Immature natural killer cell (primary cell): ENCODE data around the gene SLC50A1. TPM values are rescaled to one million over a fixed set of nuclear protein-coding genes. Genes with fewer than 3 reads are reported as not detected.
"Not testable (repeated sequence)": the region's sequence is repeated elsewhere in the genome, so short reads cannot be mapped to it uniquely, and the experiment has no call there.

ENCODE experiments used
- DNase-seq, 3 donors: peaks; one replicate each; pipeline ENCODE4 v3.0.0; 2022; ENCODE audit warnings: mixed read lengths in 1 of 3
- H3K27ac Mint-ChIP-seq, 6 donors: one replicate each; pipeline ENCODE4 v1.8.0; 2020; ENCODE audit warnings: mixed read lengths in 6 of 6, mild to moderate bottlenecking in 5 of 6, inconsistent platforms in 4 of 6, moderate library complexity in 3 of 6
- H3K27me3 Mint-ChIP-seq, 3 donors: one replicate each; pipeline ENCODE4 v1.8.0; 2020 to 2021; ENCODE audit warnings: low read depth in 3 of 3, mild to moderate bottlenecking in 3 of 3, mixed read lengths in 3 of 3, moderate library complexity in 3 of 3, inconsistent platforms in 1 of 3
- H3K36me3 Mint-ChIP-seq, 3 donors: one replicate each; pipeline ENCODE4 v1.8.0; 2020; ENCODE audit warnings: mixed read lengths in 3 of 3, inconsistent platforms in 2 of 3, mild to moderate bottlenecking in 2 of 3
- H3K4me1 Mint-ChIP-seq, 2 donors: one replicate each; pipeline ENCODE4 v1.8.0; 2020; ENCODE audit warnings: inconsistent platforms in 2 of 2, mild to moderate bottlenecking in 2 of 2, mixed read lengths in 2 of 2, moderate library complexity in 1 of 2
- H3K4me3 Mint-ChIP-seq, 5 donors: one replicate each; pipeline ENCODE4 v1.8.0; 2020; ENCODE audit warnings: mild to moderate bottlenecking in 5 of 5, mixed read lengths in 5 of 5, inconsistent platforms in 3 of 5, moderate library complexity in 3 of 5
- H3K9me3 Mint-ChIP-seq, 6 donors: one replicate each; pipeline ENCODE4 v1.8.0; 2020; ENCODE audit warnings: mild to moderate bottlenecking in 6 of 6, mixed read lengths in 6 of 6, inconsistent platforms in 4 of 6, moderate library complexity in 3 of 6
- polyA plus RNA-seq, 3 donors: library from polyadenylated mRNA; unstranded; fragments of 300-500 nt; fragmentation: Illumina TruSeq; gene quantifications; one replicate each; pipeline ENCODE4 v1.2.3, GENCODE V29; 2021

Gene SLC50A1
- polyA plus RNA-seq, 3 donors from 2014 or later = 59.5 to 120 (median 93.0) TPM

GRCh38 chr1:155133799-155134281, 1.8 kb upstream of the SLC50A1 start:
- H3K4me1 Mint-ChIP-seq = peaks cover 45 to 47% of the 10 kb centered on the region in 2 donors
- peaks cover 6 to 19% (median 12%) of the 10 kb centered on the region in 3 donors for H3K27me3 Mint-ChIP-seq
- H3K36me3 Mint-ChIP-seq = peaks cover 0 to 3% (median 3%) of the 10 kb centered on the region in 3 donors
- H3K27ac Mint-ChIP-seq = peak overlapping the region in 2 of 6 donors; percentile 57 to 63
- peak overlapping the region in 4 of 5 donors; percentile 10 to 99 (median 45) for H3K4me3 Mint-ChIP-seq
- no peak for DNase-seq
- no peaks in the 10 kb centered on the region for H3K9me3 Mint-ChIP-seq

DNA sequence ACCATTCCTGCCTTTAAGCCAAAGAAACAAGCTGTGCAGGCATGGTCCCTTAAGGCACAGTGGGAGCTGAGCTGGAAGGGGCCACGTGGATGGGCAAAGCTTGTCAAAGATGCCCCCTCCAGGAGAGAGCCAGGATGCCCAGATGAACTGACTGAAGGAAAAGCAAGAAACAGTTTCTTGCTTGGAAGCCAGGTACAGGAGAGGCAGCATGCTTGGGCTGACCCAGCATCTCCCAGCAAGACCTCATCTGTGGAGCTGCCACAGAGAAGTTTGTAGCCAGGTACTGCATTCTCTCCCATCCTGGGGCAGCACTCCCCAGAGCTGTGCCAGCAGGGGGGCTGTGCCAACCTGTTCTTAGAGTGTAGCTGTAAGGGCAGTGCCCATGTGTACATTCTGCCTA, 1.3 kb upstream of the SLC50A1 start:
- no peak for DNase-seq
- peaks cover 6 to 18% (median 9%) of the 10 kb centered on the region in 3 donors for H3K27me3 Mint-ChIP-seq
- H3K36me3 Mint-ChIP-seq = peaks cover 0 to 3% (median 3%) of the 10 kb centered on the region in 3 donors
- H3K4me3 Mint-ChIP-seq = peak overlapping the region; percentile 95 to 99 (median 98)
- H3K27ac Mint-ChIP-seq = peak overlapping the region; percentile 96 to 99 (median 99)
- H3K4me1 Mint-ChIP-seq = peaks cover 43 to 45% of the 10 kb centered on the region in 2 donors
- H3K9me3 Mint-ChIP-seq = no peaks in the 10 kb centered on the region

DNA sequence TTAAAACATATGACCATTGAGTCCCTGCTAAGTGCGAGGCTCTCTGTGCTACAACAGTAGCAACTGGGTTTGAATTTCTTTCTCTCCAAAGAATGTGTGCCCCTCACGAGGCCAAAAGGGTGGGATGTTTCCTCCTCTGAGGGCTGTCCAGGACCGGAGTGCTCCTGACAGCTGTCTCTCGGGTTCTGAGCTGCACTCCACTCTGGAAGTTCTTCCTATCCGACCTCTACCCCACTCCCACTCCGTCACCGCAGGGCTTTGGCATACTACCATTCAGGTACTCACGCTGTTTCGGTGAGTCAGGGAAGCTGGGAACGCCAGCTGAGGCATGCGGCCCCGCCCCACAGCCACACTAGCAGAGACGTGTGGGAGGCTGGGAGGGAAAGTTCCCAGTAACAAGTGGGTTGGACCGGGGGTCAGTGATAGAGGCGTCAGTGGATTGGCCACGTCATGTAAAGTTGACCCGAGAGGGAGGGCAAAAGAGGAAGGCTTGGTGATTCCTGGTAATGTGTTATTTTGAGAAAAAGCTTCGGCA, 705 bp upstream of the SLC50A1 start:
- H3K27ac Mint-ChIP-seq = peak overlapping the region; percentile 96 to 99 (median 99)
- H3K4me1 Mint-ChIP-seq = peaks cover 45 to 50% of the 10 kb centered on the region in 2 donors
- no peaks in the 10 kb centered on the region for H3K9me3 Mint-ChIP-seq
- H3K36me3 Mint-ChIP-seq = peaks cover 0 to 3% (median 3%) of the 10 kb centered on the region in 3 donors
- H3K4me3 Mint-ChIP-seq = peak overlapping the region; percentile 95 to 99 (median 98)
- no peak for DNase-seq
- H3K27me3 Mint-ChIP-seq = peaks cover 6 to 18% (median 9%) of the 10 kb centered on the region in 3 donors

DNA sequence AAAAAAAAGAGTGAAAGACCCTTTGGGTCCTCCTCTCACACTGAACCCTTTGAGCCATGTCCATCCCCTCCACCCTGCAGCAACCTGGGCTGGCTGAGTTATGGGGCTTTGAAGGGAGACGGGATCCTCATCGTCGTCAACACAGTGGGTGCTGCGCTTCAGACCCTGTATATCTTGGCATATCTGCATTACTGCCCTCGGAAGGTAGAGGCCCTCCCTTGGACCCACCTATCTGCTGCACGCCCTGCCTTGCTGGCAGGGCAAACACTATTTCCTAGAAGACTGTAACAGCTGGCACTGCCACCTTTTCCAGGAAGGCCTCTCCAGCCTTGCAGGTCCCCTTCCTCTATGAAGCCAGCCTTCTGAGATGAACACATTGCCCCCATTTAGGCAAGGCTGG, 1.1 kb downstream of the SLC50A1 start:
- peak overlapping the region; percentile 96 to 99 (median 99) for H3K27ac Mint-ChIP-seq
- H3K36me3 Mint-ChIP-seq = peaks cover 0 to 3% (median 0%) of the 10 kb centered on the region in 3 donors
- H3K9me3 Mint-ChIP-seq = no peaks in the 10 kb centered on the region
- peaks cover 8 to 23% (median 9%) of the 10 kb centered on the region in 3 donors for H3K27me3 Mint-ChIP-seq
- H3K4me1 Mint-ChIP-seq = peaks cover 52 to 59% of the 10 kb centered on the region in 2 donors
- H3K4me3 Mint-ChIP-seq = peak overlapping the region; percentile 95 to 99 (median 98)
- DNase-seq = no peak

GRCh38 chr1:155137154-155137949, 1.7 kb downstream of the SLC50A1 start:
- DNase-seq = no peak
- Mint-ChIP-seq H3K36me3 (peaks cover 0 to 3% (median 0%) of the 10 kb centered on the region in 3 donors), H3K27me3 (peaks cover 8 to 23% (median 11%) of the 10 kb centered on the region in 3 donors), H3K4me1 (peaks cover 52 to 59% of the 10 kb centered on the region in 2 donors), H3K9me3 (no peaks in the 10 kb centered on the region), H3K4me3 (peak overlapping the region; percentile 95 to 99 (median 98)), H3K27ac (peak overlapping the region; percentile 96 to 99 (median 99))

DNA sequence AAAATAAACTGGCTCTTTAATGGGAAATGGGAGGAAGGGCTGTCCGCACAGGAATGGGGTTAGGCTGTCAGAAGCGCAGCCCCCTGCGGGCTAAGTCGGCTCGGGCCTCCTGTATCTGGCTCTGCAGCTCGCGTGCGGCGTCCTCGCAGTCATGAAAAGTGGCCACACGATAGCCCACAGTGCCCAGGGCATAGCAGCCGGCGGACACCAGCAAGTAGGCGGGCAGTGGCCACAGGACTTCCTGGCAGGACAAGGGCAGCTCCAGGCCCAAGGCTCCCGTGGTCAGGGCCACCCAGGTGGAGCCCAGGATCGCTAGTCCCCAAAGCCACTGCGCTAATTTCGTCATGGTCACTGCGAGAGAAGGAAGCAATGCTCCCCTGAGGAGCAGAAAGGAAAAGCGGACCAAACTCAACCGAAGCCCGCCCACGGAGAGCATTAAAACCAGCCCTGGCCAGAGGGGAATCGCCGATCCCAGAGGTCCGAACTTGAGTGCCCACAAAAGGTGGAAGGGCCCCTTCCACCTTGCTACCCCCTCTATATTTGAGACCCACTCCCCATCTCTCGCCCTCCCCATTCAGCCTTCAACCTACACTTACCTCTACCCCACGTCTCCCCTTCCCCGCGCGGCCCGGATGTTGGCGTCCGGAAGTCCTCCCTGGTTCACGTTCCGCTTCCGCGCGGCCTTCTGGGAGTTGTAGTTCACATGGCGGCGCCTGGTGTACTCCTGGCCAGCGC, 4.4 kb downstream of the SLC50A1 start, which contains the start of gene DPM3:
TSS of gene DPM3 (minus strand) at position 637 of the 735 bp plus-strand sequence. CDS start at position 346, 291 bp downstream.
- peak; percentile 77 to 79 (median 78) for DNase-seq
- Mint-ChIP-seq H3K36me3 (peaks cover 0 to 3% (median 0%) of the 10 kb centered on the region in 3 donors), H3K4me1 (peaks cover 47 to 54% of the 10 kb centered on the region in 2 donors), H3K27me3 (peaks cover 11 to 19% (median 18%) of the 10 kb centered on the region in 3 donors), H3K9me3 (no peaks in the 10 kb centered on the region), H3K4me3 (peak within 1 kb of the TSS; percentile 95 to 100 (median 99)), H3K27ac (peak within 1 kb of the TSS; percentile 92 to 99 (median 98))

- Mint-ChIP-seq H3K36me3 (peaks cover 0 to 3% (median 0%) of the 10 kb centered on the region in 3 donors), H3K4me1 (peaks cover 41 to 48% of the 10 kb centered on the region in 2 donors), H3K27me3 (peaks cover 11 to 15% (median 14%) of the 10 kb centered on the region in 3 donors), H3K9me3 (no peaks in the 10 kb centered on the region), H3K4me3 (peak overlapping the region; percentile 95 to 100 (median 99)), H3K27ac (peak overlapping the region; percentile 92 to 99 (median 98))
- no peak for DNase-seq
Observed at GRCh38 chr1:155140630-155140953, 4.9 kb downstream of the SLC50A1 start.

DNA sequence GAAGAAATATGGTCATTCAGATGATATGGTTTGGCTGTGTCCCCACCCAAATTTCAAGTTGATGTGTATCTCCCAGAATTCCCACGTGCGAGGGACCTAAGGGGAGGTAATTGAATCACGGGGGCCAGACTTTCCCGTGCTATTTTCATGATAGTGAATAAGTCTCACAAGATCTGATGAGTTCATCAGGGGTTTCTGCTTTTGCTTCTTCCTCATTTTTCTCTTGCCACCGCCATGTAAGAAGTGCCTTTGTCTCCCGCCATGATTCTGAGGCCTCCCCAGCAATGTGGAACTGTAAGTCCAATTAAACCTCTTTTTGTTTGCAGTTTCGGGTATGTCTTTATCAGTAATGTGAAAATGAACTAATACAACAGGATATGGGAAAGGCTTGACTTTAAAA, 6.1 kb downstream of the SLC50A1 start:
- H3K9me3 Mint-ChIP-seq = no peaks in the 10 kb centered on the region
- no peak overlapping the region for H3K27ac Mint-ChIP-seq
- H3K27me3 Mint-ChIP-seq = peaks cover 6 to 12% (median 8%) of the 10 kb centered on the region in 3 donors
- H3K4me1 Mint-ChIP-seq = peaks cover 33 to 37% of the 10 kb centered on the region in 2 donors
- DNase-seq = no peak
- H3K4me3 Mint-ChIP-seq = peak overlapping the region in 2 of 5 donors; percentile 15 to 31
- peaks cover 0 to 3% (median 0%) of the 10 kb centered on the region in 3 donors for H3K36me3 Mint-ChIP-seq

GRCh38 chr1:155145491-155145890, 9.8 kb downstream of the SLC50A1 start:
- H3K9me3 Mint-ChIP-seq = no peaks in the 10 kb centered on the region
- no peak overlapping the region for H3K4me3 Mint-ChIP-seq
- H3K27me3 Mint-ChIP-seq = peaks cover 4 to 15% (median 10%) of the 10 kb centered on the region in 3 donors
- H3K27ac Mint-ChIP-seq = no peak overlapping the region
- H3K4me1 Mint-ChIP-seq = peaks cover 2 to 3% of the 10 kb centered on the region in 2 donors
- no peaks in the 10 kb centered on the region for H3K36me3 Mint-ChIP-seq
- no peak for DNase-seq

DNA sequence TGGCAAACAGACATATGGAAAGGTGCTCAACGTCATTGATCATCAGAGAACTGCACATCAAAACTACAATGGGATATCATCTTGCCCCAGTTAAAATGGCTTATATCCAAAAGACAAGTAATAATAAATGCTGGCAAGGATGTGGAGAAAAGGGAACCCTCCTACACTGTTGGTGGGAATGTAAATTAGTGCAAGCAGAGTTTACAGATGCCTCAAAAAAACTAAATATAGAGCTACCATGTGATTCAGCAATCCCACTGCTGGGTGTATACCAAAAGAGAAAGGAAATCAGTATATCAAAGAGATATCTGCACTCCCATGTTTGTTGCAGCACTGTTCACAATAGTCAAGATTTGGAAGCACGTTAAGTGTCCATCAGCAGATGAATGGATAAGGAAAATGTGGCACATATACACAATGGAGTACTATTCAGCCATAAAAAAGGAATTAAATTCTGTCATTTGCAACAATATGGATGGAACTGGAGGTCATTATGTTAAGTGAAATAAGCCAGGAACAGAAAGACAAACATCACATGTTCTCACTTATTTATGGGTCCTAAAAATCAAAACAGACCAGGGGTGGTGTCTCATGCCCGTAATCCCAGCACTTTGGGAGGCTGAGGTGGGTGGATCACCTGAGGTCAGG, 20.5 kb downstream of the SLC50A1 start:
- not testable (repeated sequence) for H3K36me3 Mint-ChIP-seq, H3K4me1 Mint-ChIP-seq, H3K4me3 Mint-ChIP-seq, H3K27me3 Mint-ChIP-seq, DNase-seq, H3K9me3 Mint-ChIP-seq, H3K27ac Mint-ChIP-seq

GRCh38 chr1:155158991-155159390, 23.3 kb downstream of the SLC50A1 start:
- Mint-ChIP-seq H3K4me3 (no peak overlapping the region), H3K9me3 (no peaks in the 10 kb centered on the region), H3K27me3 (peaks cover 0 to 2% (median 0%) of the 10 kb centered on the region in 3 donors), H3K4me1 (no peaks in the 10 kb centered on the region), H3K36me3 (no peaks in the 10 kb centered on the region), H3K27ac (no peak overlapping the region)
- no peak for DNase-seq

DNA sequence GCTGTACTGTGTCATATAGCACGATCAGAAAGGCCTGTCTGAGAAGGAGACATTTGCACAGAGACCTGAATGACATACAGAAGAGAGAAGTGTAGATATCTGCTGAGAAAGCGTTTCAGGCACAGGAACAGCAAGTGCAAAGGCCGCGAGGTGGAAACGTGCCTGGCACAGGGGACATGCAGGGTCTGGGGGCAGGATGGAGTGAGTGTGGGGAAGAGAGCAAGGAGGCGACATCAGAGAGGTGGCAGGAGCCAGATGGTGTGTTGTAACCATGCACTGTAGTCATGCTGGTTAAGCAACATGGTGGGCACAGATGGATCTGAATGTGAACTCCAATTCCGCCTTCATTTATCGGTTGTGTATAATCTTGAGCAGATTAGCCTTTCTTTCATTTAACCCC, 24.5 kb downstream of the SLC50A1 start:
- H3K4me3 Mint-ChIP-seq = no peak overlapping the region
- H3K27ac Mint-ChIP-seq = no peak overlapping the region
- no peak for DNase-seq
- peaks cover 0 to 2% (median 0%) of the 10 kb centered on the region in 3 donors for H3K27me3 Mint-ChIP-seq
- no peaks in the 10 kb centered on the region for H3K36me3 Mint-ChIP-seq
- no peaks in the 10 kb centered on the region for H3K4me1 Mint-ChIP-seq
- no peaks in the 10 kb centered on the region for H3K9me3 Mint-ChIP-seq

- H3K4me3 Mint-ChIP-seq, H3K36me3 Mint-ChIP-seq, DNase-seq, H3K9me3 Mint-ChIP-seq, H3K27me3 Mint-ChIP-seq, H3K4me1 Mint-ChIP-seq, H3K27ac Mint-ChIP-seq: not testable (repeated sequence)
Observed at GRCh38 chr1:155162631-155163030, 27.0 kb downstream of the SLC50A1 start.
